Neutrophil (primary cell): Measurements from ENCODE around the gene PDE3B.
A peak's percentile ranks its signal among the peaks of the same experiment; 100 is the strongest.
"Not testable (repeated sequence)": the region's sequence is repeated elsewhere in the genome, so short reads cannot be mapped to it uniquely, and the experiment has no call there.

Experiments
- H3K27ac ChIP-seq: fragments of 200-600 bp; sonication (generic); 2 replicates; pipeline ENCODE4 v1.5.1; 2016; ENCODE audit warnings: mild to moderate bottlenecking, moderate library complexity
- H3K27me3 ChIP-seq: fragments of 200-600 bp; sonication (generic); 2 replicates; pipeline ENCODE4 v1.6.0; 2016; ENCODE audit warnings: mild to moderate bottlenecking
- H3K36me3 ChIP-seq: fragments of 200-600 bp; sonication (generic); 2 replicates; pipeline ENCODE4 v1.5.1; 2017
- H3K4me1 ChIP-seq, 2 experiments: fragments of 200-600 bp in 1 of 2; sonication (generic) in 1 of 2; 1 replicate in 1 of 2; 2 replicates in 1 of 2; pipeline versions ENCODE4 v1.5.1 to v1.6.1; 2013 to 2016; ENCODE audit warnings: low read depth in 1 of 2, low read length in 1 of 2, mild to moderate bottlenecking in 1 of 2, moderate library complexity in 1 of 2; ENCODE audit not compliant: control insufficient read depth in 1 of 2, insufficient read depth in 1 of 2
- H3K4me3 ChIP-seq, 2 experiments: fragments of 200-600 bp in 1 of 2; sonication (generic) in 1 of 2; 1 replicate in 1 of 2; 2 replicates in 1 of 2; pipeline ENCODE4 v1.5.1; 2013 to 2016; ENCODE audit warnings: low read depth in 1 of 2, low read length in 1 of 2, mild to moderate bottlenecking in 1 of 2, moderate library complexity in 1 of 2
- H3K9me3 ChIP-seq: fragments of 200-600 bp; sonication (generic); 2 replicates; pipeline ENCODE4 v1.5.1; 2016
- TF ChIP-seq, protein P1 (sequence below): fragments of 200-600 bp; sonication (generic); IDR thresholded peaks from 2 replicates; pipeline ENCODE4 v1.5.1; 2016; ENCODE audit warnings: antibody characterized with exemption

Gene PDE3B

DNA sequence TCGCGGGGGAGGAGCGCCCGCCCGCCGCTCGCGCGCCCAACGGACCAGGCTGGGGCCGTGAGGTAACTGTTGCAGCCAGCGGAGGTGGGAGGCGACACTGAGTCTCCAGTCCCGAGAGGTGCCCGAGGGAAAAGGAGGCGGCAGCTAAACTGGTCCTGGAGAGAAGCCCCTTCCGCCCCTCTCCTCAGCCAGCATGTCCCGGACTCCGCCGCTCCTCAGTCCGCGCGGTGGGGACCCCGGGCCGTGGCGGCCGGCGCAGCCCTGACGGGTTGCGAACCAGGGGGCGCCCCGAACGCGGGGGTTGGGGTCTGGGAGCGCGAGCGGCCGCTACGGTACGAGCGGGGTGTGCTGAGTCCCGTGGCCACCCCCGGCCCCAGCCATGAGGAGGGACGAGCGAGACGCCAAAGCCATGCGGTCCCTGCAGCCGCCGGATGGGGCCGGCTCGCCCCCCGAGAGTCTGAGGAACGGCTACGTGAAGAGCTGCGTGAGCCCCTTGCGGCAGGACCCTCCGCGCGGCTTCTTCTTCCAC lies at the start of gene PDE3B:
TSS of gene PDE3B (plus strand) at position 108 of the 529 bp plus-strand sequence. CDS start at position 380, 272 bp downstream.
- H3K36me3 ChIP-seq = no peaks in the 10 kb centered on the region
- H3K27ac ChIP-seq = peak within 1 kb of the TSS; percentile 95
- peak within 1 kb of the TSS; percentile 91 to 97 for H3K4me3 ChIP-seq
- no peaks in the 10 kb centered on the region for H3K27me3 ChIP-seq
- H3K9me3 ChIP-seq = no peaks in the 10 kb centered on the region
- peaks cover 35 to 36% of the 10 kb centered on the region in 2 experiments for H3K4me1 ChIP-seq
- TF ChIP-seq, protein P1, sequence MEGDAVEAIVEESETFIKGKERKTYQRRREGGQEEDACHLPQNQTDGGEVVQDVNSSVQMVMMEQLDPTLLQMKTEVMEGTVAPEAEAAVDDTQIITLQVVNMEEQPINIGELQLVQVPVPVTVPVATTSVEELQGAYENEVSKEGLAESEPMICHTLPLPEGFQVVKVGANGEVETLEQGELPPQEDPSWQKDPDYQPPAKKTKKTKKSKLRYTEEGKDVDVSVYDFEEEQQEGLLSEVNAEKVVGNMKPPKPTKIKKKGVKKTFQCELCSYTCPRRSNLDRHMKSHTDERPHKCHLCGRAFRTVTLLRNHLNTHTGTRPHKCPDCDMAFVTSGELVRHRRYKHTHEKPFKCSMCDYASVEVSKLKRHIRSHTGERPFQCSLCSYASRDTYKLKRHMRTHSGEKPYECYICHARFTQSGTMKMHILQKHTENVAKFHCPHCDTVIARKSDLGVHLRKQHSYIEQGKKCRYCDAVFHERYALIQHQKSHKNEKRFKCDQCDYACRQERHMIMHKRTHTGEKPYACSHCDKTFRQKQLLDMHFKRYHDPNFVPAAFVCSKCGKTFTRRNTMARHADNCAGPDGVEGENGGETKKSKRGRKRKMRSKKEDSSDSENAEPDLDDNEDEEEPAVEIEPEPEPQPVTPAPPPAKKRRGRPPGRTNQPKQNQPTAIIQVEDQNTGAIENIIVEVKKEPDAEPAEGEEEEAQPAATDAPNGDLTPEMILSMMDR = no peak

DNA sequence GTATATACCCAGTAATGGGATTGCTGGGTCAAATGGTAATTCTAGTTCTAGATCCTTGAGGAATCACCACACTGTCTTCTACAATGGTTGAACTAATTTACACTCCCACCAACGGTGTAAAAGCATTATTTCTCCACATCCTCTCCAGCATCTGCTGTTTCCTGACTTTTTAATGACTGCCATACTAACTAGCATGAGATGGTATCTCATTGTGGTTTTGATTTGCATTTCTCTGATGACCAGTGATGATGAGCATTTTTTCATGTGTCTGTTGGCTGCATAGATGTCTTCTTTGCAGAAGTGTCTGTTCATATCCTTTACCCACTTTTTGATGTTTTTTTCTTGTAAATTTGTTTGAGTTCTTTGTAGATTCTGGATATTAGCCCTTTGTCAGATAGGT lies 48.3 kb upstream of the PDE3B start:
- H3K4me3 ChIP-seq, H3K9me3 ChIP-seq, H3K36me3 ChIP-seq, H3K27me3 ChIP-seq, H3K27ac ChIP-seq: not testable (repeated sequence)
- H3K4me1 ChIP-seq = peaks cover 6 to 13% of the 10 kb centered on the region in 2 experiments

DNA sequence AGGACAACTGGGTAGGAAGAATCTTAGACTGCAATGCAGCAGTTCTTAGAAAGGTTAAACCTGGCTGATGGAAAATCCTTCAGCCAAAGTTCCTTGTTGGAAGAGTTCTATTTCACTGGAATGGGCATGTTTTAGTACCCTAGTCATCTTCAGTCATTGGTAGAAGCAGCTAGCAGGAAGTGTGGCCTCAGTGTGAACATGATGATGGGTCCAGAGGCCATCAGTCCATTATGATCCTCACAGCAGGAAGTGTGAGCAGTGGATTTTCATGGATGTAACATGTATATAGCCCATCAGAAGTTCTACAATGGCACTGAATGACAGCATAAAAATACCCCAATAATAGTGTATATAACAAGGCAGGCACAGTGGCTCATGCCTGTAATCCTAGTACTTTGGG lies 35.9 kb upstream of the PDE3B start:
- Histone ChIP-seq H3K4me3 (no peak overlapping the region), H3K9me3 (no peaks in the 10 kb centered on the region)
- TF ChIP-seq, protein P1 = no peak

GRCh38 chr11:14609902-14610301 lies 33.7 kb upstream of the PDE3B start:
- peak overlapping the region; percentile 89 for H3K27ac ChIP-seq
- H3K27me3 ChIP-seq = no peaks in the 10 kb centered on the region

More for the DNA sequence above, 35.9 kb upstream of the PDE3B start:
- Histone ChIP-seq H3K27ac (no peak overlapping the region), H3K36me3 (no peaks in the 10 kb centered on the region), H3K4me1 (peaks cover 34 to 37% of the 10 kb centered on the region in 2 experiments), H3K27me3 (no peaks in the 10 kb centered on the region)

GRCh38 chr11:14611939-14612338 lies 31.7 kb upstream of the PDE3B start:
- H3K4me3 ChIP-seq = peak overlapping the region in 1 of 2 experiments; percentile 33
- peaks cover 44 to 56% of the 10 kb centered on the region in 2 experiments for H3K4me1 ChIP-seq
- no peaks in the 10 kb centered on the region for H3K27me3 ChIP-seq
- TF ChIP-seq, protein P1 = no peak
- no peaks in the 10 kb centered on the region for H3K36me3 ChIP-seq
- no peaks in the 10 kb centered on the region for H3K9me3 ChIP-seq
- peak overlapping the region; percentile 89 for H3K27ac ChIP-seq

More at GRCh38 chr11:14609902-14610301, 33.7 kb upstream of the PDE3B start:
- TF ChIP-seq, protein P1 = no peak
- Histone ChIP-seq H3K9me3 (no peaks in the 10 kb centered on the region), H3K4me1 (peaks cover 44 to 56% of the 10 kb centered on the region in 2 experiments), H3K36me3 (no peaks in the 10 kb centered on the region), H3K4me3 (no peak overlapping the region)

GRCh38 chr11:14612694-14613093 lies 30.9 kb upstream of the PDE3B start:
- H3K4me3 ChIP-seq = peak overlapping the region in 1 of 2 experiments; percentile 33
- TF ChIP-seq, protein P1 = no peak
- H3K27ac ChIP-seq = peak overlapping the region; percentile 89
- peaks cover 52 to 63% of the 10 kb centered on the region in 2 experiments for H3K4me1 ChIP-seq
- H3K27me3 ChIP-seq = no peaks in the 10 kb centered on the region
- H3K36me3 ChIP-seq = no peaks in the 10 kb centered on the region
- no peaks in the 10 kb centered on the region for H3K9me3 ChIP-seq
